Liver (tissue), 9 donors: Measurements from ENCODE around the gene SHC4. TPM values are rescaled to one million over a fixed set of nuclear protein-coding genes. Genes with fewer than 3 reads are reported as not detected.

Experiments
- DNase-seq: peaks from one replicate; pipeline ENCODE4 v3.0.0-alpha.2; 2017; ENCODE audit warnings: low spot score
- H3K27ac ChIP-seq, 2 donors: one replicate each; pipeline ENCODE4 v1.7.0; 2013; ENCODE audit warnings: inconsistent platforms in 2 of 2, low read length in 2 of 2, control low read depth in 1 of 2, low read depth in 1 of 2, mild to moderate bottlenecking in 1 of 2
- H3K27me3 ChIP-seq, 4 donors: one replicate each; pipeline versions ENCODE4 v1.6.1 to v1.7.0; 2013; ENCODE audit warnings: low read length in 3 of 4, inconsistent platforms in 1 of 4, mild to moderate bottlenecking in 1 of 4, moderate library complexity in 1 of 4; ENCODE audit not compliant: control insufficient read depth in 4 of 4, insufficient read depth in 4 of 4
- H3K36me3 ChIP-seq, 4 donors: one replicate each; pipeline versions ENCODE4 v1.6.1 to v1.7.0; 2013; ENCODE audit warnings: low read length in 3 of 4, mild to moderate bottlenecking in 3 of 4, low read depth in 1 of 4, moderate library complexity in 1 of 4; ENCODE audit not compliant: control insufficient read depth in 4 of 4, insufficient read depth in 3 of 4
- H3K4me1 ChIP-seq, 4 donors: one replicate each; pipeline versions ENCODE4 v1.6.1 to v1.7.0; 2013; ENCODE audit warnings: low read length in 3 of 4, mild to moderate bottlenecking in 3 of 4, moderate library complexity in 1 of 4; ENCODE audit not compliant: control insufficient read depth in 4 of 4, insufficient read depth in 4 of 4
- H3K4me3 ChIP-seq, 3 donors: one replicate each; pipeline versions ENCODE4 v1.6.1 to v1.7.0; 2013; ENCODE audit warnings: low read length in 3 of 3, control low read depth in 1 of 3, low read depth in 1 of 3, mild to moderate bottlenecking in 1 of 3
- H3K9ac ChIP-seq, 2 donors: one replicate each; pipeline ENCODE4 v1.7.0; 2013; ENCODE audit warnings: low read length in 2 of 2, mild to moderate bottlenecking in 2 of 2, moderate library complexity in 2 of 2, control low read depth in 1 of 2, low read depth in 1 of 2
- H3K9me3 ChIP-seq, 4 donors: one replicate each; pipeline versions ENCODE4 v1.6.1 to v1.7.0; 2013; ENCODE audit warnings: low read length in 3 of 4; ENCODE audit not compliant: control insufficient read depth in 4 of 4
- ATF3 ChIP-seq: IDR thresholded peaks from 2 replicates; pipeline ENCODE4 v1.6.1; 2016; ENCODE audit warnings: antibody characterized with exemption
- FOXA1 ChIP-seq: IDR thresholded peaks from 2 replicates; pipeline ENCODE4 v1.6.1; 2016; ENCODE audit warnings: antibody characterized with exemption
- FOXA2 ChIP-seq: IDR thresholded peaks from 2 replicates; pipeline ENCODE4 v1.6.1; 2016; ENCODE audit warnings: antibody characterized with exemption
- GABPA ChIP-seq, 2 donors: IDR thresholded peaks in 1 of 2; conservative IDR thresholded peaks in 1 of 2; 2 replicates each; pipeline ENCODE4 v1.6.1; 2016; ENCODE audit warnings: antibody characterized with exemption in 2 of 2, mild to moderate bottlenecking in 1 of 2, moderate library complexity in 1 of 2
- HNF4A ChIP-seq, 2 donors: conservative IDR thresholded peaks; 2 replicates each; pipeline ENCODE4 v1.6.1; 2016; ENCODE audit warnings: antibody characterized with exemption in 2 of 2, mild to moderate bottlenecking in 2 of 2
- HNF4G ChIP-seq: IDR thresholded peaks from 2 replicates; pipeline ENCODE4 v1.6.1; 2016; ENCODE audit warnings: antibody characterized with exemption
- JUND ChIP-seq, 2 donors: IDR thresholded peaks; 2 replicates each; pipeline ENCODE4 v1.6.1; 2016; ENCODE audit warnings: antibody characterized with exemption in 2 of 2
- MAX ChIP-seq: IDR thresholded peaks from 2 replicates; pipeline ENCODE4 v1.6.1; 2016; ENCODE audit warnings: antibody characterized with exemption
- NR2F2 ChIP-seq: IDR thresholded peaks from 2 replicates; pipeline ENCODE4 v1.6.1; 2016; ENCODE audit warnings: antibody characterized with exemption
- RAD21 ChIP-seq, 2 donors: IDR thresholded peaks; 2 replicates each; pipeline ENCODE4 v1.6.1; 2016; ENCODE audit warnings: antibody characterized with exemption in 2 of 2, mild to moderate bottlenecking in 2 of 2
- REST ChIP-seq: IDR thresholded peaks from 2 replicates; pipeline ENCODE4 v1.6.1; 2016; ENCODE audit warnings: antibody characterized with exemption, mild to moderate bottlenecking
- RXRA ChIP-seq, 2 donors: IDR thresholded peaks; 2 replicates each; pipeline ENCODE4 v1.6.1; 2017 to 2018; ENCODE audit warnings: antibody characterized with exemption in 2 of 2, mild to moderate bottlenecking in 1 of 2
- SP1 ChIP-seq: IDR thresholded peaks from 2 replicates; pipeline ENCODE4 v1.6.1; 2018; ENCODE audit warnings: antibody characterized with exemption, mild to moderate bottlenecking
- TAF1 ChIP-seq: conservative IDR thresholded peaks from 2 replicates; pipeline ENCODE4 v1.6.1; 2016; ENCODE audit warnings: antibody characterized with exemption, mild to moderate bottlenecking
- YY1 ChIP-seq: IDR thresholded peaks from 2 replicates; pipeline ENCODE4 v1.6.1; 2016; ENCODE audit warnings: antibody characterized with exemption, mild to moderate bottlenecking
- ZBTB33 ChIP-seq: IDR thresholded peaks from 2 replicates; pipeline ENCODE4 v1.6.1; 2016; ENCODE audit warnings: antibody characterized with exemption
- WGBS: extraction: QIAGEN DNeasy Blood & Tissue Kit; methylation state at CpG from one replicate; pipeline ENCODE4 v1.1.7; 2013; 5-methylcytosine and 5-hydroxymethylcytosine counted together
- polyA plus RNA-seq, 2 donors: library from polyadenylated mRNA; stranded (reverse) in 1 of 2; unstranded in 1 of 2; fragments of 200-250 nt in 1 of 2; fragments of >200 nt in 1 of 2; fragmentation: Nextera tagmentation in 1 of 2; extraction: Ambion mirVana in 1 of 2; gene quantifications; one replicate each; pipeline versions ENCODE4 v1.2.1 to v1.2.3, GENCODE V29; 2013 to 2015
- total RNA-seq, 2 donors: library from RNA; depleted of rRNA; stranded (reverse); fragments of >200 nt; gene quantifications; one replicate each; pipeline ENCODE4 v1.2.3, GENCODE V29; 2014
- TF ChIP-seq, protein P1 (sequence below): fragments of 150-350 bp; IDR thresholded peaks from 2 replicates; pipeline ENCODE4 v1.5.1; 2017; ENCODE audit warnings: improper control_type of control experiment, low read depth, low read length; ENCODE audit not compliant: missing input control
- donor health status: healthy.
- donor health status: healthy.
- donor health status: healthy.
- donor health status: healthy.
- donor health status: healthy.

Gene SHC4
- total and polyA plus RNA-seq, 4 donors, result under 0.01 to 0.19 (median 0.05) TPM

DNA sequence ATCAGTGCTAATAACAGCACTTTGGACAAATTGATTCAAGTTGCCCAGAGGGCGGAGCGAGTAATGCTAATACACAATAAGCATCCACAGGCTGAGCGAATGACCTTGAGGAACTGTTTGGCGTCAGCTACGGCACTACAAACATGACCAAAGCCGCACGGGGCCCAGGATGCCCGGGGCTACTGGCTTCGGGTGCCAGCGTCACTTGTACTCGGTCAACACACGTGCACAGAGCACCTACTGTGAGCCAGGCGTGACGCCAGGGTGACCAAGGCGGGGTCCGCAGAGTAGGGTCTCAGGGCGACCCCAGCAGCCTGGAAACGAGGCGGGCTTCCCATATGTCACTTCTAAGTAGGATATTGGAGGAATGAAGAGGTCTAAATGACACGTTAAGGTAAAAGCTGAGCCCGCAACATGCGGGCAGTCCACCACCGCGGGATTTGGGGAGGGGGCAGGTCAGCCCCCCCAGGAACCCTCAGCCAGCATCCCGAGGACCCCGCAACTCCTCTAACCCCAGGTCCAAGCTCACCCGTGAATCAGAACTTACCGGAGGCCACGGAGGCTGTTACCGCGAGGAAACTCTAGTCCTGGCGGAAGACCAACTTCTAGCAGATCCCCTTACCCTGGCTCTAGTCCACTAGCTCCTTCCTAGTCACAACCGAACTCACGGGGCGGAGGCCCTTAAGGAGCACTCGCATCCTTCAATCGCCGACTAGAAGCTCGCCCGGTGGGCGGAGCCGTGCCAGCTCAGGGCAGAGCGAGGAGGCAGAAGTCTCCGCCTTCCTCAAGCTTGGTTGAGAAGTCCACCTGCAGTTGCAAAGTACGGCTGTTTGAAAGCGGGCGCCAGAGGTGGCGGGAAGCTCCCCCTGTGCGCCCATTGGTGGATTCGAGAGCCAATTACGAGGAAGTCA is 153.1 kb downstream of the SHC4 start, which contains the start of gene CEP152 (continued):
- TF ChIP-seq, protein P1, sequence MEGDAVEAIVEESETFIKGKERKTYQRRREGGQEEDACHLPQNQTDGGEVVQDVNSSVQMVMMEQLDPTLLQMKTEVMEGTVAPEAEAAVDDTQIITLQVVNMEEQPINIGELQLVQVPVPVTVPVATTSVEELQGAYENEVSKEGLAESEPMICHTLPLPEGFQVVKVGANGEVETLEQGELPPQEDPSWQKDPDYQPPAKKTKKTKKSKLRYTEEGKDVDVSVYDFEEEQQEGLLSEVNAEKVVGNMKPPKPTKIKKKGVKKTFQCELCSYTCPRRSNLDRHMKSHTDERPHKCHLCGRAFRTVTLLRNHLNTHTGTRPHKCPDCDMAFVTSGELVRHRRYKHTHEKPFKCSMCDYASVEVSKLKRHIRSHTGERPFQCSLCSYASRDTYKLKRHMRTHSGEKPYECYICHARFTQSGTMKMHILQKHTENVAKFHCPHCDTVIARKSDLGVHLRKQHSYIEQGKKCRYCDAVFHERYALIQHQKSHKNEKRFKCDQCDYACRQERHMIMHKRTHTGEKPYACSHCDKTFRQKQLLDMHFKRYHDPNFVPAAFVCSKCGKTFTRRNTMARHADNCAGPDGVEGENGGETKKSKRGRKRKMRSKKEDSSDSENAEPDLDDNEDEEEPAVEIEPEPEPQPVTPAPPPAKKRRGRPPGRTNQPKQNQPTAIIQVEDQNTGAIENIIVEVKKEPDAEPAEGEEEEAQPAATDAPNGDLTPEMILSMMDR, result no peak
- TF ChIP-seq YY1 (peak; percentile 73), FOXA2 (no peak), ATF3 (no peak), SP1 (peak; percentile 92), FOXA1 (no peak), RXRA (IDR thresholded peaks at IDR 0.05) (peak; percentile 48 to 70), JUND (IDR thresholded peaks at IDR 0.05) (peak; percentile 80 to 85), NR2F2 (no peak)

DNA sequence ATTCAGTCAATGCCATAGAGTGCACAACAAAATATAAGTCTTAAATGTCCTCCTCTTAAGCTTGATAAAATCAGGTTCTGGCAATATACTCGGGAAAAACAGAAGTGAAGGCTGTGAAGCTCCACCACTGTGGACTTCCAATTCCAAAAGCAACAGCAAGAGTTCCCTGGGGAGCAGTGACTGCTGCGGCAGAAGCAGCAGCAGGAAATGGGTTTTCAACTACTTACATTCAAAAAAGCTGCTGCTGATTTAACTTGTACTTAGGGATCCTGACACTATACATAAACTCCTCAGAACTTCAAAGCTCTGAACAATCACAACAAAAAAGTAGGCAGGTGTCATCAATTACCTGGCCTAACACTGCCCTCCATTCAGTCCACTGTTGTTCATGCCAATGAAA is 157.6 kb downstream of the SHC4 start:
- no peak overlapping the region for H3K27ac ChIP-seq
- no peaks in the 10 kb centered on the region for H3K27me3 ChIP-seq
- H3K9me3 ChIP-seq, result no peaks in the 10 kb centered on the region
- no peak for TF ChIP-seq HNF4G
- no peak for TF ChIP-seq ZBTB33
- no peak for TF ChIP-seq FOXA1
- TF ChIP-seq RAD21 (IDR thresholded peaks at IDR 0.05), result no peak
- TF ChIP-seq GABPA (IDR thresholded peaks at IDR 0.05 in 1 of 2, conservative IDR thresholded peaks at IDR 0.05 in 1 of 2), result no peak
- TF ChIP-seq HNF4A (conservative IDR thresholded peaks at IDR 0.05), result no peak
- TF ChIP-seq RXRA (IDR thresholded peaks at IDR 0.05), result no peak
- TF ChIP-seq TAF1, result no peak
- TF ChIP-seq SP1, result no peak
- no peak overlapping the region for H3K9ac ChIP-seq
- peaks cover 3 to 13% (median 9%) of the 10 kb centered on the region in 4 donors for H3K4me1 ChIP-seq
- H3K4me3 ChIP-seq, result no peak overlapping the region
- DNase-seq, result no peak
- no peaks in the 10 kb centered on the region for H3K36me3 ChIP-seq
- 72% methylated on average over 2 of the region's 2 CpGs for WGBS

GRCh38 chr15:48805591-48805990 is 158.1 kb downstream of the SHC4 start:
- Histone ChIP-seq H3K4me3 (no peak overlapping the region), H3K9me3 (no peaks in the 10 kb centered on the region), H3K27me3 (no peaks in the 10 kb centered on the region), H3K27ac (no peak overlapping the region), H3K9ac (no peak overlapping the region), H3K4me1 (peaks cover 3 to 8% (median 6%) of the 10 kb centered on the region in 4 donors), H3K36me3 (no peaks in the 10 kb centered on the region)
- TF ChIP-seq FOXA2 (no peak), YY1 (no peak), NR2F2 (no peak), GABPA (IDR thresholded peaks at IDR 0.05 in 1 of 2, conservative IDR thresholded peaks at IDR 0.05 in 1 of 2) (no peak), RAD21 (IDR thresholded peaks at IDR 0.05) (no peak), ATF3 (no peak), HNF4G (no peak), REST (no peak), MAX (no peak), TAF1 (no peak), JUND (IDR thresholded peaks at IDR 0.05) (no peak), HNF4A (conservative IDR thresholded peaks at IDR 0.05) (no peak), RXRA (IDR thresholded peaks at IDR 0.05) (no peak), FOXA1 (no peak), ZBTB33 (no peak)
- DNase-seq, result no peak
- WGBS, result 47% methylated on average over 2 of the region's 2 CpGs
